OCI-LY7 (cell line): ENCODE data around the gene KNSTRN. TPM values are rescaled to one million over a fixed set of nuclear protein-coding genes. Genes with fewer than 3 reads are reported as not detected.

Source experiments
- BruUV-seq: library from RNA; stranded (reverse); fragments of 400-500 nt; replicated peaks from 2 replicates; lab custom pipeline; 2021; lab: Mats Ljungman, UMichigan
- CTCF ChIA-PET: fragments of 300-600 bp; sonication (Branson Sonifier 250); formaldehyde crosslinking; loops from one replicate; lab custom pipeline; 2022; ENCODE audit warnings: antibody characterized with exemption; ENCODE audit not compliant: unreplicated experiment; lab: Charles Lee
- POLR2A ChIA-PET: fragments of 300-600 bp; sonication (Branson Sonifier 250); formaldehyde crosslinking; loops from one replicate; lab custom pipeline; 2022; ENCODE audit warnings: antibody characterized with exemption; lab: Charles Lee
- DNase-seq: peaks from one replicate; pipeline ENCODE4 v3.0.0-alpha.2; 2015; ENCODE audit warnings: low spot score
- H2AFZ ChIP-seq: fragments of 200-600 bp; sonication (generic), shearing (Covaris generic); 2 replicates; pipeline ENCODE4 v1.6.1; 2014; ENCODE audit warnings: mild to moderate bottlenecking, antibody characterized with exemption, low read length, moderate library complexity
- H3K27ac ChIP-seq: fragments of 200-600 bp; sonication (generic); 2 replicates; pipeline ENCODE4 v1.5.1; 2014; ENCODE audit warnings: mixed run types, low read depth, mild to moderate bottlenecking, moderate library complexity, low read length, inconsistent platforms; ENCODE audit not compliant: poor library complexity, severe bottlenecking
- H3K36me3 ChIP-seq: fragments of 200-600 bp; sonication (generic); 2 replicates; pipeline ENCODE4 v1.6.1; 2014; ENCODE audit warnings: mild to moderate bottlenecking, antibody characterized with exemption, low read length, moderate library complexity, mixed read lengths; ENCODE audit not compliant: insufficient read depth
- H3K4me1 ChIP-seq: fragments of 200-600 bp; sonication (generic); 2 replicates; pipeline ENCODE4 v1.5.1; 2014; ENCODE audit warnings: mild to moderate bottlenecking, low read length; ENCODE audit not compliant: insufficient read depth, poor library complexity, severe bottlenecking
- H3K4me2 ChIP-seq: fragments of 200-600 bp; sonication (generic); 2 replicates; pipeline ENCODE4 v1.6.1; 2014; ENCODE audit warnings: mild to moderate bottlenecking, low read length
- H3K4me3 ChIP-seq: fragments of 200-600 bp; sonication (generic); 2 replicates; pipeline ENCODE4 v1.5.1; 2014; ENCODE audit warnings: mild to moderate bottlenecking, low read depth, low read length; ENCODE audit not compliant: poor library complexity, severe bottlenecking
- H3K79me2 ChIP-seq: fragments of 200-600 bp; sonication (generic); 2 replicates; pipeline ENCODE4 v1.6.1; 2016; ENCODE audit warnings: low read depth, mild to moderate bottlenecking, low read length, moderate library complexity, mixed read lengths; ENCODE audit not compliant: insufficient read depth
- H3K9me2 ChIP-seq: fragments of 200-600 bp; sonication (generic); 2 replicates; pipeline ENCODE4 v1.6.1; 2016; ENCODE audit warnings: mild to moderate bottlenecking, low read length, mixed read lengths; ENCODE audit not compliant: insufficient read depth
- H3K9me3 ChIP-seq: fragments of 200-600 bp; sonication (generic); 2 replicates; pipeline ENCODE4 v1.6.1; 2014; ENCODE audit warnings: mild to moderate bottlenecking, mixed run types, low read length, mixed read lengths
- H4K20me1 ChIP-seq: fragments of 200-600 bp; sonication (generic); 2 replicates; pipeline ENCODE4 v1.6.1; 2014; ENCODE audit warnings: mild to moderate bottlenecking, antibody characterized with exemption, low read length, moderate library complexity, mixed read lengths; ENCODE audit not compliant: insufficient read depth
- CTCF ChIP-seq: fragments of 200-600 bp; sonication (generic); conservative IDR thresholded peaks from 2 replicates; pipeline ENCODE4 v1.5.1; 2014; ENCODE audit warnings: mild to moderate bottlenecking, antibody characterized with exemption, low read length, moderate library complexity, mixed read lengths
- EZH2phosphoT487 ChIP-seq: fragments of 200-600 bp; sonication (generic); IDR thresholded peaks from 2 replicates; pipeline ENCODE4 v1.6.1; 2018; ENCODE audit warnings: low read depth, borderline replicate concordance, mild to moderate bottlenecking, mixed run types, antibody characterized with exemption, low read length, moderate library complexity, mixed read lengths
- intact Hi-C: fragments of 100-400 bp; cut with micrococcal nuclease; formaldehyde crosslinking; loops from one replicate; pipeline ENCODE4 v1.10.0; 2022; ENCODE audit not compliant: unreplicated experiment
- total RNA-seq, 2 experiments: library from RNA; depleted of rRNA in 1 of 2; stranded (reverse); fragments of >200 nt in 1 of 2; shearing (Covaris generic) in 1 of 2; gene quantifications; 2 replicates each; pipeline ENCODE4 v1.2.3, GENCODE V29; 2014 to 2022

KNSTRN gene
- total RNA-seq, 2 experiments from 2014 or later, result 89.6 to 106 TPM

- TF ChIP-seq CTCF (peak; percentile 71), EZH2phosphoT487 (no peak)
- no TSS peak for BruUV-seq
- ChIA-PET POLR2A (interaction anchor here (0.5 to 1.3 kb wide), 6 partner anchors 14 to 410 kb away, joined by 3 to 5 read pairs (median 3); partner anchors contain the start of gene INAFM2), CTCF (interaction anchor here (0.7 to 1.6 kb wide), 4 partner anchors 8 to 58 kb away, joined by 3 to 4 read pairs (median 4); partner anchors contain the start of gene INAFM2)
- Histone ChIP-seq H2AFZ (peak overlapping the region; percentile 43), H3K4me2 (no peak overlapping the region; the same call in 1 of the 2 replicates), H3K4me1 (peaks cover 13% of the 10 kb centered on the region), H3K27ac (no peak overlapping the region), H4K20me1 (no peaks in the 10 kb centered on the region), H3K9me2 (no peaks in the 10 kb centered on the region), H3K36me3 (no peaks in the 10 kb centered on the region), H3K9me3 (no peaks in the 10 kb centered on the region), H3K4me3 (no peak overlapping the region), H3K79me2 (no peaks in the 10 kb centered on the region)
- intact Hi-C loops, result no loop called here
- DNase-seq, result peak; percentile 30
Measured at GRCh38 chr15:40336744-40337122, 45.8 kb upstream of the KNSTRN start.

- Histone ChIP-seq H4K20me1 (no peaks in the 10 kb centered on the region), H3K4me3 (no peak overlapping the region), H3K79me2 (no peaks in the 10 kb centered on the region), H3K4me2 (peak overlapping the region; percentile 35; the same call in 1 of the 2 replicates), H3K4me1 (peaks cover 13% of the 10 kb centered on the region), H3K9me3 (no peaks in the 10 kb centered on the region), H2AFZ (peak overlapping the region; percentile 72), H3K27ac (no peak overlapping the region), H3K36me3 (no peaks in the 10 kb centered on the region), H3K9me2 (no peaks in the 10 kb centered on the region)
- DNase-seq, result no peak
- TF ChIP-seq EZH2phosphoT487, result no peak
- no peak for TF ChIP-seq CTCF
- ChIA-PET CTCF (interaction anchor here (0.7 to 1.6 kb wide), 7 partner anchors 9 to 58 kb away, joined by 3 to 5 read pairs (median 4); partner anchors contain the start of genes INAFM2 and PLCB2), POLR2A (interaction anchor here (0.5 to 1.3 kb wide), 3 partner anchors 10 to 149 kb away, joined by 3 to 5 read pairs (median 3); partner anchors contain the start of gene INAFM2)
- BruUV-seq, result no TSS peak
- intact Hi-C loops, result no loop called here
Measured at GRCh38 chr15:40337597-40337996, 44.9 kb upstream of the KNSTRN start.
